ENCODE data around the gene TCF20.

TCF20 gene

GRCh38 chr22:42297778-42298177, 27.3 kb upstream of the TCF20 start:
- Histone ChIP-seq H3K4me3 (ENCODE audit: severe bottlenecking) (no peak overlapping the region), H3K27ac (ENCODE audit: poor library complexity, severe bottlenecking) (no peak overlapping the region), H3K9me3 (ENCODE audit: severe bottlenecking) (no peaks in the 10 kb centered on the region), H3K36me3 (ENCODE audit: low read depth) (no peaks in the 10 kb centered on the region), H3K27me3 (ENCODE audit: insufficient read depth, poor library complexity, severe bottlenecking) (no peaks in the 10 kb centered on the region), H3K4me1 (ENCODE audit: insufficient read depth, poor library complexity, severe bottlenecking) (peaks cover 14% of the 10 kb centered on the region)
- no peak for DNase-seq (ENCODE audit: low spot score)
- ATAC-seq (ENCODE audit: low read depth), result no peak
- TF ChIP-seq CTCF (IDR thresholded peaks at IDR 0.05; ENCODE audit: poor library complexity, severe bottlenecking), result no peak

- Histone ChIP-seq H3K36me3 (ENCODE audit: low read depth) (no peaks in the 10 kb centered on the region), H3K4me1 (ENCODE audit: insufficient read depth, poor library complexity, severe bottlenecking) (peaks cover 14% of the 10 kb centered on the region), H3K27me3 (ENCODE audit: insufficient read depth, poor library complexity, severe bottlenecking) (no peaks in the 10 kb centered on the region), H3K9me3 (ENCODE audit: severe bottlenecking) (no peaks in the 10 kb centered on the region), H3K4me3 (ENCODE audit: severe bottlenecking) (no peak overlapping the region), H3K27ac (ENCODE audit: poor library complexity, severe bottlenecking) (no peak overlapping the region)
- DNase-seq (ENCODE audit: low spot score), result no peak
- no peak for TF ChIP-seq CTCF (IDR thresholded peaks at IDR 0.05; ENCODE audit: poor library complexity, severe bottlenecking)
- no peak for ATAC-seq (ENCODE audit: low read depth)
These were observed 26.4 kb upstream of the TCF20 start for GRCh38 chr22:42296883-42297282.

- Histone ChIP-seq H3K36me3 (ENCODE audit: low read depth) (no peaks in the 10 kb centered on the region), H3K27ac (ENCODE audit: poor library complexity, severe bottlenecking) (no peak overlapping the region), H3K27me3 (ENCODE audit: insufficient read depth, poor library complexity, severe bottlenecking) (no peaks in the 10 kb centered on the region), H3K9me3 (ENCODE audit: severe bottlenecking) (no peaks in the 10 kb centered on the region), H3K4me3 (ENCODE audit: severe bottlenecking) (no peak overlapping the region), H3K4me1 (ENCODE audit: insufficient read depth, poor library complexity, severe bottlenecking) (peaks cover 14% of the 10 kb centered on the region)
- no peak for TF ChIP-seq CTCF (IDR thresholded peaks at IDR 0.05; ENCODE audit: poor library complexity, severe bottlenecking)
- DNase-seq (ENCODE audit: low spot score), result no peak
- ATAC-seq (ENCODE audit: low read depth), result no peak
These were observed 26.0 kb upstream of the TCF20 start for GRCh38 chr22:42296381-42296853.

GRCh38 chr22:42294034-42294985, 23.9 kb upstream of the TCF20 start:
- no peak for DNase-seq (ENCODE audit: low spot score)
- ATAC-seq (ENCODE audit: low read depth), result peak; percentile 55; the same call in 2 of the 3 replicates

More at GRCh38 chr22:42294034-42294985, 23.9 kb upstream of the TCF20 start:
- Histone ChIP-seq H3K9me3 (ENCODE audit: severe bottlenecking) (no peaks in the 10 kb centered on the region), H3K4me1 (ENCODE audit: insufficient read depth, poor library complexity, severe bottlenecking) (no peaks in the 10 kb centered on the region), H3K36me3 (ENCODE audit: low read depth) (no peaks in the 10 kb centered on the region), H3K27me3 (ENCODE audit: insufficient read depth, poor library complexity, severe bottlenecking) (no peaks in the 10 kb centered on the region), H3K4me3 (ENCODE audit: severe bottlenecking) (no peak overlapping the region), H3K27ac (ENCODE audit: poor library complexity, severe bottlenecking) (no peak overlapping the region)
- TF ChIP-seq CTCF (IDR thresholded peaks at IDR 0.05; ENCODE audit: poor library complexity, severe bottlenecking), result no peak

All from RWPE2 (cell line).